Measurements from ENCODE around the gene MED12L. TPM values are rescaled to one million over a fixed set of nuclear protein-coding genes. Genes with fewer than 3 reads are reported as not detected.

MED12L gene
- total RNA-seq, 1 experiment from 2014 or later: 14.9 TPM

- Histone ChIP-seq H2AK5ac (ENCODE audit: insufficient read length, low read length) (no peak overlapping the region), H3K4me1 (ENCODE audit: insufficient read depth, low read length) (no peaks in the 10 kb centered on the region; the same call in 1 of the 2 replicates), H3K56ac (ENCODE audit: insufficient read length, low read depth, low read length) (no peak overlapping the region), H4K5ac (ENCODE audit: insufficient read length, low read depth, low read length) (no peak overlapping the region), H3K79me2 (ENCODE audit: insufficient read depth, low read length) (no peaks in the 10 kb centered on the region), H2AFZ (ENCODE audit: low read length) (no peak overlapping the region), H4K8ac (replicated peaks; ENCODE audit: insufficient read length, low read depth, low read length) (no peak overlapping the region), H2BK12ac (ENCODE audit: insufficient read length, low read depth, low read length) (no peak overlapping the region), H3K9ac (ENCODE audit: extremely low read depth, insufficient read length, low read length) (no peak overlapping the region), H3K23ac (ENCODE audit: insufficient read length, low read depth, low read length) (no peak overlapping the region), H3K4me2 (ENCODE audit: insufficient read depth, insufficient read length, low read length) (no peak overlapping the region), H3K27ac (ENCODE audit: insufficient read length, low read depth, low read length) (no peak overlapping the region), H3K4ac (ENCODE audit: low read depth, low read length) (no peak overlapping the region), H2BK120ac (ENCODE audit: low read depth, low read length, poor library complexity, severe bottlenecking) (no peak overlapping the region), H3K23me2 (ENCODE audit: insufficient read length, low read depth, low read length, poor library complexity, severe bottlenecking) (no peaks in the 10 kb centered on the region), H2BK5ac (ENCODE audit: insufficient read length, low read length) (no peak overlapping the region), H3K27me3 (ENCODE audit: insufficient read depth, low read length) (no peaks in the 10 kb centered on the region), H3K9me3 (ENCODE audit: control insufficient read depth, low read depth, low read length) (no peaks in the 10 kb centered on the region), H4K20me1 (ENCODE audit: control insufficient read depth, insufficient read depth, insufficient read length) (no peaks in the 10 kb centered on the region), H2BK15ac (ENCODE audit: low read depth, low read length) (no peak overlapping the region), H3K18ac (ENCODE audit: insufficient read length, low read depth, low read length) (no peak overlapping the region), H3T11ph (ENCODE audit: low read length) (no peak overlapping the region), H3K14ac (ENCODE audit: insufficient read depth, low read length) (no peak overlapping the region), H2BK20ac (ENCODE audit: low read depth, low read length, poor library complexity, severe bottlenecking) (no peak overlapping the region), H4K91ac (ENCODE audit: insufficient read length, low read depth, low read length) (no peak overlapping the region), H3K79me1 (ENCODE audit: insufficient read depth, low read depth, low read length, poor library complexity, severe bottlenecking) (no peaks in the 10 kb centered on the region)
- no peak overlapping the region for H3K4me3 Mint-ChIP-seq
- no peaks in the 10 kb centered on the region for H3K36me3 Mint-ChIP-seq (ENCODE audit: insufficient read depth in 1 of 3, low read depth in 3 of 3)
- no peak for TF ChIP-seq CTCF (conservative IDR thresholded peaks at IDR 0.05)
- no peaks in the 10 kb centered on the region for H3K9me3 Mint-ChIP-seq
- H3K27ac Mint-ChIP-seq: no peak overlapping the region
- H3K4me1 Mint-ChIP-seq: peaks cover 7 to 8% of the 10 kb centered on the region in 2 experiments
- no CpG with 5 or more reads among the region's 3 CpGs for WGBS (ENCODE audit: extremely low coverage, insufficient read length, low lambda C conversion rate)
- DNase-seq: no peak
- no peaks in the 10 kb centered on the region for H3K27me3 Mint-ChIP-seq (ENCODE audit: low read depth)
These were observed 120.7 kb downstream of the MED12L start for GRCh38 chr3:151206201-151206600.

All from H9 (cell line).